Colonic mucosa (tissue), 4 donors: ENCODE results near the gene ACTR1A. TPM values are rescaled to one million over a fixed set of nuclear protein-coding genes. Genes with fewer than 3 reads are reported as not detected.
A peak's percentile ranks its signal among the peaks of the same experiment; 100 is the strongest.

Source experiments
- DNase-seq: peaks from one replicate; pipeline ENCODE4 v3.0.0-alpha.2; 2020
- H3K27ac ChIP-seq: fragments of 200-600 bp; one replicate; pipeline ENCODE4 v1.8.0; 2021
- H3K27me3 ChIP-seq: fragments of 200-600 bp; one replicate; pipeline ENCODE4 v1.8.0; 2021
- H3K36me3 ChIP-seq: fragments of 200-600 bp; one replicate; pipeline ENCODE4 v1.8.0; 2021
- H3K4me1 ChIP-seq: fragments of 200-600 bp; one replicate; pipeline ENCODE4 v1.8.0; 2021; ENCODE audit warnings: mild to moderate bottlenecking
- H3K4me3 ChIP-seq: fragments of 200-600 bp; one replicate; pipeline ENCODE4 v1.8.0; 2021
- H3K9ac ChIP-seq, 2 donors: one replicate each; pipeline ENCODE4 v1.7.0; 2013; ENCODE audit warnings: control low read depth in 2 of 2, low read depth in 2 of 2, low read length in 2 of 2
- H3K9me3 ChIP-seq: fragments of 200-600 bp; one replicate; pipeline ENCODE4 v1.8.0; 2021
- CTCF ChIP-seq: fragments of 200-600 bp; IDR thresholded peaks from one replicate; pipeline ENCODE4 v1.8.0; 2022; ENCODE audit warnings: antibody characterized with exemption, mild to moderate bottlenecking
- intact Hi-C: fragments of 100-400 bp; cut with DNase I; formaldehyde crosslinking; loops from one replicate; pipeline ENCODE4 v1.14.1; 2022
- total RNA-seq, 2 donors: library from RNA; stranded (reverse); fragmentation: NEBNext Ultra II Directional in 1 of 2; extraction: Animal tissue kit (Norgen Biotek cat#: 25700) in 1 of 2; gene quantifications; one replicate each; pipeline ENCODE4 v1.2.1, GENCODE V29; 2021
- donor health status: healthy.
- donor health status: DM: no; HTN: no; CAD: no.
- donor health status: DM: no; HTN: no; CAD: no.

Gene ACTR1A
- total RNA-seq, 2 donors from 2014 or later, result 76.4 to 88.8 TPM

DNA sequence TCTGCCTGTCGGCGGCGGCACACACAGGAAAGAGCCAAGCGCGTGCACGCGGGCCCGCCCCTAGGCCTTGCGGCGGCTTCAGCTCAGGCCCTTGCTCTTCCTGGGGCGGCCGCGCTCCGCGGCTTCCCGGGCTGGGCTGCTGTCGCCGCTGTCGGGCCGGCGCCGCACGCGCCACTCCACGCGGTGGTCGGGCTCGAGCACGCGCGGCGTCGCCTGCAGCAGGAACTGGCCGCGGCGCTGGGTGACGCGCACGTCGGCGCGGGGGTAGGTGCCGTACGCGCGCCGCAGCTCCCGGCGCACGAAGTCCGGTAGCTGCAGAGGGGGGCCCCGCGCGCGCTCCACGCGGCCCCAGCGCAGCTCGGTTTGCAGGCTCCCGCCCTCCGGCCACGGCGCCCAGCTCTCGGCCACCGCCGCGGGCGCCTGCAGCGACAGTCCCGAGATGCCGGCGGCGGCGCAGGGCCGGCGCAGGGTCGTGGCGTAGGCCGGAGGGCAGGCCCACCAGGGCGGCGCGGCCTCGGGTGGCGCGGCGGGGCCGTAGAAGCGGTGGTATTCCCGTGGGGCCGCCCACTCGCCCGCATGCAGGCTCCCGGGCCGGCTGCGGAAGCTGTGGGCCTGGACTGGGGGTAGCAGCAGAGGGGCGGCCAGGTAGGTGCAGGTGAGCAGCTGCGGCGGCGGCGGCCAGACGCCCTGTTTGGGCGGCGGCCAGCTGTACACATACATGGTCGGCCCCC is 52.0 kb downstream of the ACTR1A start:
- Histone ChIP-seq H3K4me3 (peak overlapping the region; percentile 71), H3K36me3 (no peaks in the 10 kb centered on the region), H3K9me3 (no peaks in the 10 kb centered on the region), H3K27me3 (no peaks in the 10 kb centered on the region), H3K27ac (peak overlapping the region; percentile 92), H3K9ac (peak overlapping the region; percentile 91 to 97), H3K4me1 (no peaks in the 10 kb centered on the region)
- intact Hi-C loops, result no loop called here
- no peak for TF ChIP-seq CTCF
- DNase-seq, result peak; percentile 82

- intact Hi-C loops, result no loop called here
- TF ChIP-seq CTCF, result no peak
- Histone ChIP-seq H3K4me3 (peak overlapping the region; percentile 71), H3K9ac (peak overlapping the region; percentile 91 to 97), H3K27me3 (no peaks in the 10 kb centered on the region), H3K36me3 (no peaks in the 10 kb centered on the region), H3K9me3 (no peaks in the 10 kb centered on the region), H3K4me1 (no peaks in the 10 kb centered on the region), H3K27ac (peak overlapping the region; percentile 92)
- DNase-seq, result no peak
These were observed 52.5 kb downstream of the ACTR1A start for GRCh38 chr10:102450124-102450373.

GRCh38 chr10:102449321-102450123 is 53.0 kb downstream of the ACTR1A start:
- no peak for TF ChIP-seq CTCF
- Histone ChIP-seq H3K27ac (peak overlapping the region; percentile 92), H3K4me1 (no peaks in the 10 kb centered on the region), H3K36me3 (no peaks in the 10 kb centered on the region), H3K9me3 (no peaks in the 10 kb centered on the region), H3K27me3 (no peaks in the 10 kb centered on the region), H3K4me3 (peak overlapping the region; percentile 71), H3K9ac (peak overlapping the region; percentile 91 to 97)
- peak; percentile 91 for DNase-seq
- intact Hi-C loops, result no loop called here

- H3K9ac ChIP-seq, result no peak overlapping the region
- H3K36me3 ChIP-seq, result no peaks in the 10 kb centered on the region
- no peak overlapping the region for H3K27ac ChIP-seq
- intact Hi-C loops, result no loop called here
- no peaks in the 10 kb centered on the region for H3K4me1 ChIP-seq
- DNase-seq, result no peak
- TF ChIP-seq CTCF, result no peak
- no peak overlapping the region for H3K4me3 ChIP-seq
- H3K9me3 ChIP-seq, result no peaks in the 10 kb centered on the region
- no peaks in the 10 kb centered on the region for H3K27me3 ChIP-seq
These were observed 57.7 kb downstream of the ACTR1A start for GRCh38 chr10:102444851-102445250.

DNA sequence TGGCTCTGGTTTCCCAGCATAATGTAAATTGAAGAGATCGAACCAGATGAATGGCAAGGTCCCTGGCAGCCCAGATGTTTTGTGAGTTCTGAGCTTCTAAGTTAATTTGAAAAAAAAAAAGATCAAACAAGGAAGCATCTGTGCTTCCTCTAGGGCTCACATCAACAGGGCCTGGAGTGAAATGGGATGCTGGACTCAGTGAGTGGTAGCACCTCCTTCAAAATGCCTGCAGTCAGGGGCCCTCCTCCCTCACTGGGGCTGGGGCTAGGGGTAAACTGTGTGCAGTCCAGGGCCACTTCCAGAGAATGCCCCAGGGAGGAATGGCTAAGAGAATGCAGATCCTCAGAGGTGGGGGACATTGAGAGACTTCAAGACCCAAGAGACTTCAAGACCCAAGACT is 64.1 kb downstream of the ACTR1A start:
- Histone ChIP-seq H3K4me1 (no peaks in the 10 kb centered on the region), H3K36me3 (no peaks in the 10 kb centered on the region), H3K27me3 (no peaks in the 10 kb centered on the region), H3K9ac (no peak overlapping the region), H3K27ac (no peak overlapping the region), H3K4me3 (no peak overlapping the region), H3K9me3 (no peaks in the 10 kb centered on the region)
- no peak for TF ChIP-seq CTCF
- DNase-seq, result no peak
- intact Hi-C loops, result no loop called here
